ENCODE data around the gene TSPYL6.

Gene TSPYL6

DNA sequence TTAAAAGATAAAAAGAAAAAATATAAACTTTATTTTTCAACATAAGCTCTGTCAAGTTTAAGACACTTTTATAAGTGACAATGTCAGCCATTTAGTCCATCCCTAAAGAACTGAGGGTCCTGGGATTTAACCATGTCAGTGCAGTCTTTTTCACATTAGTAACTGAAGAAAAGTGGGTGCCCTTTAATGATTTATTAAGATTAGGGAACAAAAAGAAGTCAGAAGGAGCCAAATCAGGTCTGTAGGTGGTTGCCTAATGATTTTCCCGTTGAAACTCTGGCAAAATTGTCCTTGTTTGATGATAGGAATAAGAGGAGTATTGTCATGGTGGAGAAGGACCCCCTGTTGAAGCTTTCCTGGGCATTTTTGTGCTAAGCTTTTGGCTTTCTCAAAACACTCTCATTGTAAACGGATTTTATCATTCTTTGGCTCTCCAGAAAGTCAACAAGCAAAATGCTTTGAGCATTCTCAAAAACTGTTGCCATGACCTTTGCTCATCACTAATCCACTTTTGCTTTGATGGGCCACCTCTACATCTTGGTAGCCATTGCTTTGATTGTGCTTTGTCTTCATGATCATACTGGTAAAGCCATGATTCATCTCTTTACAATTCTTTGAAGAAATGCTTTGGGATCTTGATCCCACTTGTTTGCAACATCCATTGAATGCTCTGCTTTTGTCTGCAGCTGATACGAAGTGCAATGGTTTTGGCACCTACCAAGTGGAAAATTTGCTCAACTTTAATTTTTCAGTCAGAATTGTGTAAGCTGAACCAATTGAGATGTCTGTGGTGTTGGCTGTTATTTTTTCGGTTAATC is 22.0 kb downstream of the TSPYL6 start:
- no peaks in the 10 kb centered on the region for H3K4me1 ChIP-seq (ENCODE audit: control insufficient read depth, insufficient read depth, low read length)
- peaks cover 2% of the 10 kb centered on the region for H3K9me3 ChIP-seq (ENCODE audit: control insufficient read depth, low read length)
- H3K27ac ChIP-seq (ENCODE audit: insufficient read depth, low read depth, low read length, poor library complexity, severe bottlenecking) = no peak overlapping the region
- no peaks in the 10 kb centered on the region for H3K27me3 ChIP-seq (ENCODE audit: control insufficient read depth, insufficient read depth, low read length, poor library complexity, severe bottlenecking)
- no peak overlapping the region for H3K4me3 ChIP-seq (ENCODE audit: insufficient read depth, low read depth, low read length)
- no peaks in the 10 kb centered on the region for H3K36me3 ChIP-seq (ENCODE audit: control insufficient read depth, insufficient read depth, low read length)
- WGBS, 2 experiments = 62 to 67% methylated on average over 4 of the region's 4 CpGs

DNA sequence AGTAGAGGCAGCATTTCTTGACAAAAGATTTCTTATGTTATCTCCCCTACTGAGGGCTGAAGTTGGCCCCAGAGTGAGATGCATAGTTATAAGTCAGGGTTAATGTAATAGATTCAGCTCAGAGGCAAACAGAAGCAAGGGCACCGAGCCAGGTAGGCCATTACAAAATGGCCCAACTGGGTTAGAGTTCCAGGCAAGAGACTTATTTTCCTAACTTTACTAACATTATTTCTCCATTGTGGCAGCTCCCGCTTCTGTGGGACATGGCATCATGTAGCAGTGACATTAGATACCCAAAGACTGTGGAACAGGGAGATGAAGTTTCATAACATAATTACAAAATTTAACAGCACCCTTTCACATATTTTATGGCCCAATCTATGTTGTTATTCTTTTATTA is 27.1 kb downstream of the TSPYL6 start:
- no peaks in the 10 kb centered on the region for H3K4me1 ChIP-seq (ENCODE audit: control insufficient read depth, insufficient read depth, low read length)
- H3K9me3 ChIP-seq (ENCODE audit: control insufficient read depth, low read length) = no peaks in the 10 kb centered on the region
- H3K27ac ChIP-seq (ENCODE audit: insufficient read depth, low read depth, low read length, poor library complexity, severe bottlenecking) = no peak overlapping the region
- no peaks in the 10 kb centered on the region for H3K36me3 ChIP-seq (ENCODE audit: control insufficient read depth, insufficient read depth, low read length)
- no peak overlapping the region for H3K4me3 ChIP-seq (ENCODE audit: insufficient read depth, low read depth, low read length)
- 92 to 97% methylated on average over 2 of the region's 2 CpGs for WGBS, 2 experiments
- H3K27me3 ChIP-seq (ENCODE audit: control insufficient read depth, insufficient read depth, low read length, poor library complexity, severe bottlenecking) = no peaks in the 10 kb centered on the region

DNA sequence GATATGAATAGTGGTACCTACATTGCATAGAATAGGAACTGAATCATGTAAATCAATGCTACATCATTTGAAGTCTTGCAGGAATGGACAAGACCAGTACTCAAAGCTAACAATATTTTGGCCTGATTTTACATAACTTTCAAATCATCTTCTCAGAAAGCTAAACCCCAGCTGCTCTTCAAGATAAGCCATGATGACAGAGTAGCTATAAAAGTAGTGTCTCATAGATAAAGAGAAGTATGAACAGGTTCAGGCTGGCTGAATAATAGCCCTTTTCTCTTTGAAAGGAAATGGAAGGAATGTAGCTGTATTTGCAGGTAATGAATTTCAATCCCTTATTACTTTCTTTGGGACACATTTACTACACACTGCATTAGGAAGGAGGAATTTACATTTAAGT is 28.2 kb downstream of the TSPYL6 start:
- no peaks in the 10 kb centered on the region for H3K36me3 ChIP-seq (ENCODE audit: control insufficient read depth, insufficient read depth, low read length)
- H3K27ac ChIP-seq (ENCODE audit: insufficient read depth, low read depth, low read length, poor library complexity, severe bottlenecking) = no peak overlapping the region
- H3K4me1 ChIP-seq (ENCODE audit: control insufficient read depth, insufficient read depth, low read length) = no peaks in the 10 kb centered on the region
- no peak overlapping the region for H3K4me3 ChIP-seq (ENCODE audit: insufficient read depth, low read depth, low read length)
- H3K9me3 ChIP-seq (ENCODE audit: control insufficient read depth, low read length) = no peaks in the 10 kb centered on the region
- H3K27me3 ChIP-seq (ENCODE audit: control insufficient read depth, insufficient read depth, low read length, poor library complexity, severe bottlenecking) = no peaks in the 10 kb centered on the region

DNA sequence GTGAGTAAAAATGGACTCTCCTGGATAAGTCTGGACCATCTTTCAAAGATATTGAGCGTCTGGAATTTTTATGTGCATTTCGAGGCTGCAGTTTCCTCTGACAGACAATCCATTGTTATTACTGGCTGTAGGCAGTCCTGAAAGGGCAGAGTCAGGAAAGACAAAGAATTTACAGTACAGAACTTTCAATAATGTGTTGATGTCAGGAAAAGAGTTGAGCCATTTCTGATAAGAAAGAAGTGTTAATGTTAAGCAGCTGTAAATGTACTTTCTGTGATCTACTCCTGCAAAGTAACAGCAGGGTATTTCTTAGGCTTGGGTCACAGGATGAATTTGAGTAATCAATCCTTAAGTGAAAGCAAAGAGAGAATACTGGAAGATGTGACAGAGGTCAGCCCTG is 29.8 kb downstream of the TSPYL6 start:
- Histone ChIP-seq H3K9me3 (ENCODE audit: control insufficient read depth, low read length) (no peaks in the 10 kb centered on the region), H3K36me3 (ENCODE audit: control insufficient read depth, insufficient read depth, low read length) (no peaks in the 10 kb centered on the region), H3K27me3 (ENCODE audit: control insufficient read depth, insufficient read depth, low read length, poor library complexity, severe bottlenecking) (no peaks in the 10 kb centered on the region), H3K27ac (ENCODE audit: insufficient read depth, low read depth, low read length, poor library complexity, severe bottlenecking) (peak overlapping the region; percentile 13), H3K4me3 (ENCODE audit: insufficient read depth, low read depth, low read length) (no peak overlapping the region), H3K4me1 (ENCODE audit: control insufficient read depth, insufficient read depth, low read length) (no peaks in the 10 kb centered on the region)
- 93 to 94% methylated on average over 2 of the region's 2 CpGs for WGBS, 2 experiments

GRCh38 chr2:54224997-54225396 is 31.0 kb downstream of the TSPYL6 start:
- 94% methylated on average over 2 of the region's 2 CpGs for WGBS, 2 experiments
- H3K27me3 ChIP-seq (ENCODE audit: control insufficient read depth, insufficient read depth, low read length, poor library complexity, severe bottlenecking) = no peaks in the 10 kb centered on the region
- no peaks in the 10 kb centered on the region for H3K36me3 ChIP-seq (ENCODE audit: control insufficient read depth, insufficient read depth, low read length)
- no peak overlapping the region for H3K4me3 ChIP-seq (ENCODE audit: insufficient read depth, low read depth, low read length)
- no peak overlapping the region for H3K27ac ChIP-seq (ENCODE audit: insufficient read depth, low read depth, low read length, poor library complexity, severe bottlenecking)
- H3K9me3 ChIP-seq (ENCODE audit: control insufficient read depth, low read length) = no peaks in the 10 kb centered on the region
- H3K4me1 ChIP-seq (ENCODE audit: control insufficient read depth, insufficient read depth, low read length) = no peaks in the 10 kb centered on the region

GRCh38 chr2:54213082-54213481 is 42.9 kb downstream of the TSPYL6 start:
- H3K9me3 ChIP-seq (ENCODE audit: control insufficient read depth, low read length) = no peaks in the 10 kb centered on the region
- no peaks in the 10 kb centered on the region for H3K4me1 ChIP-seq (ENCODE audit: control insufficient read depth, insufficient read depth, low read length)
- H3K4me3 ChIP-seq (ENCODE audit: insufficient read depth, low read depth, low read length) = no peak overlapping the region
- 95 to 98% methylated on average over 4 of the region's 4 CpGs for WGBS, 2 experiments
- no peaks in the 10 kb centered on the region for H3K36me3 ChIP-seq (ENCODE audit: control insufficient read depth, insufficient read depth, low read length)
- H3K27me3 ChIP-seq (ENCODE audit: control insufficient read depth, insufficient read depth, low read length, poor library complexity, severe bottlenecking) = no peaks in the 10 kb centered on the region
- H3K27ac ChIP-seq (ENCODE audit: insufficient read depth, low read depth, low read length, poor library complexity, severe bottlenecking) = no peak overlapping the region

DNA sequence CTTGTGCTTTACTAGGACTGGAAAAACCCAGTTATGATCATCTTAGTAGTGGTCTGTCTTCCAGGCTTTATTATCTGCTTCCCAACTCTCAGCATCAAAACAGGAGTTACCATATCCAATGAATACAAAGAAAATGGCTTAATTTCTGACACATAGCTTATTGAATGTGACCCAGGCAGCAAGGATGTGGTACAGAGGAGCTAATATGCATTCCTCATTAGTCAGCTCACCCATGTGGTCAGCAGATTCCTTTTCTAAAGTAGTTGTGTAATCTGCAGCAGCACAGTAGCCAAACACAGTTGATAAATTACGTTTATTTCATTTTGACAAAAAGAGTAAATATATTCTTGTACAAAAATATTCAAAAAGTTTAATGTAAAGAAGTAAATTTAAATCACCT is 43.6 kb downstream of the TSPYL6 start:
- Histone ChIP-seq H3K36me3 (ENCODE audit: control insufficient read depth, insufficient read depth, low read length) (no peaks in the 10 kb centered on the region), H3K4me1 (ENCODE audit: control insufficient read depth, insufficient read depth, low read length) (no peaks in the 10 kb centered on the region), H3K27me3 (ENCODE audit: control insufficient read depth, insufficient read depth, low read length, poor library complexity, severe bottlenecking) (no peaks in the 10 kb centered on the region), H3K27ac (ENCODE audit: insufficient read depth, low read depth, low read length, poor library complexity, severe bottlenecking) (no peak overlapping the region), H3K9me3 (ENCODE audit: control insufficient read depth, low read length) (no peaks in the 10 kb centered on the region), H3K4me3 (ENCODE audit: insufficient read depth, low read depth, low read length) (no peak overlapping the region)
- WGBS, 2 experiments = no CpG with 5 or more reads among the region's 1 CpG

- no peaks in the 10 kb centered on the region for H3K27me3 ChIP-seq (ENCODE audit: control insufficient read depth, insufficient read depth, low read length, poor library complexity, severe bottlenecking)
- H3K4me3 ChIP-seq (ENCODE audit: insufficient read depth, low read depth, low read length) = no peak overlapping the region
- WGBS, 2 experiments = 92 to 93% methylated on average over 3 of the region's 3 CpGs
- no peaks in the 10 kb centered on the region for H3K36me3 ChIP-seq (ENCODE audit: control insufficient read depth, insufficient read depth, low read length)
- no peaks in the 10 kb centered on the region for H3K4me1 ChIP-seq (ENCODE audit: control insufficient read depth, insufficient read depth, low read length)
- H3K9me3 ChIP-seq (ENCODE audit: control insufficient read depth, low read length) = no peaks in the 10 kb centered on the region
- H3K27ac ChIP-seq (ENCODE audit: insufficient read depth, low read depth, low read length, poor library complexity, severe bottlenecking) = no peak overlapping the region
These were observed 46.6 kb downstream of the TSPYL6 start for GRCh38 chr2:54209379-54209778.

GRCh38 chr2:54208364-54209240 is 47.4 kb downstream of the TSPYL6 start:
- Histone ChIP-seq H3K36me3 (ENCODE audit: control insufficient read depth, insufficient read depth, low read length) (no peaks in the 10 kb centered on the region), H3K27ac (ENCODE audit: insufficient read depth, low read depth, low read length, poor library complexity, severe bottlenecking) (no peak overlapping the region), H3K27me3 (ENCODE audit: control insufficient read depth, insufficient read depth, low read length, poor library complexity, severe bottlenecking) (no peaks in the 10 kb centered on the region), H3K4me1 (ENCODE audit: control insufficient read depth, insufficient read depth, low read length) (no peaks in the 10 kb centered on the region), H3K9me3 (ENCODE audit: control insufficient read depth, low read length) (no peaks in the 10 kb centered on the region), H3K4me3 (ENCODE audit: insufficient read depth, low read depth, low read length) (no peak overlapping the region)
- 100% methylated on average over 1 of the region's 1 CpG; no CpG with 5 or more reads in 1 of the 2 experiments for WGBS, 2 experiments

- 96 to 98% methylated on average over 3 of the region's 3 CpGs for WGBS, 2 experiments
- no peaks in the 10 kb centered on the region for H3K9me3 ChIP-seq (ENCODE audit: control insufficient read depth, low read length)
- H3K27ac ChIP-seq (ENCODE audit: insufficient read depth, low read depth, low read length, poor library complexity, severe bottlenecking) = no peak overlapping the region
- no peaks in the 10 kb centered on the region for H3K36me3 ChIP-seq (ENCODE audit: control insufficient read depth, insufficient read depth, low read length)
- H3K4me1 ChIP-seq (ENCODE audit: control insufficient read depth, insufficient read depth, low read length) = no peaks in the 10 kb centered on the region
- no peaks in the 10 kb centered on the region for H3K27me3 ChIP-seq (ENCODE audit: control insufficient read depth, insufficient read depth, low read length, poor library complexity, severe bottlenecking)
- no peak overlapping the region for H3K4me3 ChIP-seq (ENCODE audit: insufficient read depth, low read depth, low read length)
These were observed 48.3 kb downstream of the TSPYL6 start for GRCh38 chr2:54207666-54208195.

Measured in ectodermal cell (in vitro differentiated cells).